Activated naive CD8-positive, alpha-beta T cell (primary cell): ENCODE data around the gene SULT4A1.
A peak's percentile ranks its signal among the peaks of the same experiment; 100 is the strongest.
"Not testable (repeated sequence)": the region's sequence is repeated elsewhere in the genome, so short reads cannot be mapped to it uniquely, and the experiment has no call there.

Source experiments
- H3K27ac Mint-ChIP-seq: one replicate; pipeline ENCODE4 v1.8.0; 2021; ENCODE audit warnings: mixed read lengths
- H3K27me3 Mint-ChIP-seq: one replicate; pipeline ENCODE4 v1.8.0; 2021; ENCODE audit warnings: mixed read lengths
- H3K36me3 Mint-ChIP-seq: one replicate; pipeline ENCODE4 v1.8.0; 2021; ENCODE audit warnings: mixed read lengths
- H3K4me1 Mint-ChIP-seq: one replicate; pipeline ENCODE4 v1.8.0; 2021; ENCODE audit warnings: low read depth, mixed read lengths
- H3K4me3 Mint-ChIP-seq: one replicate; pipeline ENCODE4 v1.8.0; 2021; ENCODE audit warnings: mild to moderate bottlenecking, mixed read lengths
- H3K9me3 Mint-ChIP-seq: one replicate; pipeline ENCODE4 v1.8.0; 2021; ENCODE audit warnings: low read depth, mixed read lengths

SULT4A1 gene

DNA sequence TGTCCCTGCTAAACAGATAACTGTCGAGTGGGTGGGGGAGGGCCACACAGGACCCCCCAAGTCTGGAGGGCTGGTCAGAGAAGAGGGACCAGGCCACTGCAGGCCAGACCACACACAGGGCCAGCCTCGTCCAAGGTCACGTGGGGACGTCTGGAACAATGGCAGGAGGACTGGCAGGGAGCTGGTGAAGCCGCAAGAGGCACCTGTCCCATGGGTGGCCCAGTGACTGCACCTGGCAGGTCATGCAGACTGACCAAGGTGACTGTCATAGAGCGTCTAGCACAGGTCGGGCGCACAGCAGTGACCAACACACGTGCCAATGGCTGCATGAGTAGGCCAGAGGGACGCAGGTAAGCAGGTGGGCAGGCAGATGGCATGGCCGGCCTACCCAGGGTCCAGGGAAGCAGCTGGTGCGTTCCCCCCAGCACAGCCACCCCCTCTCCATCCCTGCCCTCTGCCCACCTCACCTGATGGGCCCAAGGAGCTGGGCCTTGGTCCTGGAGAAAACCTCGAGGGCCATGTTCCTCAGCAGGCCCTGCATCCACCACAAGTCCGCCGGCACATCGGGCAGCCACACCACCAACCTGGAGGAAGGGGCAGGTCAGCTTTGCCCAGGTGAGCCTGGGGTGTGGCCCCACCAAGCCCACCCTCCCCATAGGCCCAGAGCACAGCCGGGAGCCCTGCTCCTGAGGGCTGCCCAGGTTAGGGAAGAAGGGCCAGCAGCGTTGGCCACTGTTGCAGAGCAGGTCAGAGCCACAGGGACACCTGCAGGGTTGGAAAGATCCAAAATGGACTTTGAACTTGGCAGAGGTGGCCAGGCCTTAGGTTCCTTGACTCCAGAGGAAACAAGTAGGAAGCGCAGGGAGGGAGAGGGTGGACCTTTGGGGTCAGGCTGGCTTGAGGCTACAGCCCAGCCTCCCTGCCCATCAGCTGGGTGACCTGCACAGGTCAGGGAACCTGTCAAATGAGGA, 19.1 kb upstream of the SULT4A1 start:
- H3K9me3 Mint-ChIP-seq, result no peaks in the 10 kb centered on the region
- no peaks in the 10 kb centered on the region for H3K4me1 Mint-ChIP-seq
- H3K4me3 Mint-ChIP-seq, result no peak overlapping the region
- H3K27me3 Mint-ChIP-seq, result peaks cover 16% of the 10 kb centered on the region
- no peak overlapping the region for H3K27ac Mint-ChIP-seq
- no peaks in the 10 kb centered on the region for H3K36me3 Mint-ChIP-seq

DNA sequence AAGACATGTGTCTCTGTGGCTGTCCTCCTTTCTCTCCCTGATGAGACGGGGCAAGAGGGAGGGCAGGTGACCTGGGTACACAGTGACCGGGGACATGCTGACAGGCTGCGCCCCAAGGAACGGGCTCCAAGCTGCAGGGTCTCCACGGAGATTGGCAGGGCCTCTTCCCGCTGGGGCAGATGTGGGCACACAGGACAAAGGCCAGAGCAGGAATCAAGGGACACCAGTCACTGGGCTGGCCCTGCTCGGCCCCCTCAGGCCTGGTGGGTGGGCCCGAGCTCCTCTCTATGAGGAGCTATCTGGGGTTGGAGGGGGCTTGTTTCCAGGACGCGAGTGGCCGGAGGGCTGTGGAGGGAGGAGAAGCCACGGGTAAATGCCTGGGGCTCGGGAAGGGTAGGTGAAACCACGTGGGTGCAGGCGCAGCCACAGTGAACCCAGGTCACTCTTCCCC, 18.3 kb upstream of the SULT4A1 start:
- Mint-ChIP-seq H3K9me3 (no peaks in the 10 kb centered on the region), H3K36me3 (no peaks in the 10 kb centered on the region), H3K4me1 (no peaks in the 10 kb centered on the region), H3K27ac (no peak overlapping the region), H3K27me3 (peaks cover 19% of the 10 kb centered on the region), H3K4me3 (no peak overlapping the region)

DNA sequence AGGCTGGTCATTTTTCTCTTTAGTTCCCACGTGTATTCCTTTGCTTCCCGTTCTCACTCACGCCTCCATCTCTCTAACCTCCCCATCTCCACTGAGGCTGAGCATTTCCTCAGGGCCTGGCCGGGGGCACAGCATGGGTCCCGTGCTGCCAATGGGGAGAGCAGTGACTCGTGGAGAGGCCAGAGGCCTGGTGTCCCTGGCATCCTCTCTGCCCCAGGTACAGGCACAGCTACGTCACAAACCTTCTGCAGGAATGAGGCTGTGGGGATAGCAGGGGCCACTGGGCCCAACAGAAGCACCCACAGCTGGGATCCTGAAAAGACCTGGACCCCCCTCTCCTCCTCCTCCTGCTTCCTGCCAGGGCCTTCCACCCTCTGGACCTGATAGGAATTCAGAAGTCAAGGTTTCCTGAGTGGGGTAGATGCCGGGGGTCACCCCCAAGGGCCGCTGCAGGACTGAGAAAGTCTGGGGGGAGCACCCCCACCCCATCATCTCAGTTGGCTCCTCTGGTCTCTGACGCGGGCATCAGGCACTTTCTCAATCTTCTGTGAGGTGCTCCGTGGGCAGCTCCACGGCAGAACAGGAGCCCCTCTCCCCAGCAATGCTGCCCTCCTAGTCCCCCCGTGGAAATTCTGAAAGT, 17.7 kb upstream of the SULT4A1 start:
- Mint-ChIP-seq H3K9me3 (no peaks in the 10 kb centered on the region), H3K4me3 (no peak overlapping the region), H3K27ac (no peak overlapping the region), H3K27me3 (peaks cover 18% of the 10 kb centered on the region), H3K36me3 (no peaks in the 10 kb centered on the region), H3K4me1 (no peaks in the 10 kb centered on the region)

DNA sequence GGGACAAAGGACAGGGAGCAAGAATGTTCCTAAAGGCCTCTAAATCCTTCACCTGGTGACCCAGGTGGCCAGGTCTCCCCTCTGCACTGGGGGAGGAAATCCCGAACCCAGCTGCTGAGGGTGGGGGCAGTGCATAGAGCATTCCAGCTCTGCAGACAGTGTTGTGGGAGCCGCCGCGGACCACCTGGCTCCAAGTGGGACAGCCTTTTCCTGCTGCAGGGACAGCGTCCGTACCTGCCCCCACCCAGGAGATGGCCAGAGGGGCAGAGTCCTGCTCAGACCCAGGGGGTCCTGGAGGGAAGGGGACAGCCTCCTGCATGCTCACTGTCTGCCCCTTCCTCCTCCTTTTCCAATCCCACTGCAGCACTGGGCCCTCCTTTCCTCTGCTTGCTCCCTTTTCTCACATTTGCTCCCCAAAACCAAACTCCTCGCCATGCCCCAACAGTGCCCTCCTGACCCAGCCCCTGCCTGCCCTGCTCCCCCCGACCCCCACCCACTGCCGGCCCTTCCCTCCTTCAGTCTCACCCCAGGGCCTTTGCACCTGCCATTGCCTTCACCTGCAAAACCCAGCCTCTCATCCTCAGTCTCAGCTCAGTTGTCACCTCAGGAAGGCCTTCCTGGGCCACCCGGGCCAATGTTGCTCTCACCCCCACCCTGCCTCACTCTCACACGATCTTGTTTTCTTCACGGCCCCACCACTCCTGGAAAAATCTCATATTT, 16.7 kb upstream of the SULT4A1 start:
- peaks cover 24% of the 10 kb centered on the region for H3K27me3 Mint-ChIP-seq
- no peaks in the 10 kb centered on the region for H3K36me3 Mint-ChIP-seq
- H3K27ac Mint-ChIP-seq, result no peak overlapping the region
- no peaks in the 10 kb centered on the region for H3K4me1 Mint-ChIP-seq
- H3K4me3 Mint-ChIP-seq, result no peak overlapping the region
- H3K9me3 Mint-ChIP-seq, result no peaks in the 10 kb centered on the region

DNA sequence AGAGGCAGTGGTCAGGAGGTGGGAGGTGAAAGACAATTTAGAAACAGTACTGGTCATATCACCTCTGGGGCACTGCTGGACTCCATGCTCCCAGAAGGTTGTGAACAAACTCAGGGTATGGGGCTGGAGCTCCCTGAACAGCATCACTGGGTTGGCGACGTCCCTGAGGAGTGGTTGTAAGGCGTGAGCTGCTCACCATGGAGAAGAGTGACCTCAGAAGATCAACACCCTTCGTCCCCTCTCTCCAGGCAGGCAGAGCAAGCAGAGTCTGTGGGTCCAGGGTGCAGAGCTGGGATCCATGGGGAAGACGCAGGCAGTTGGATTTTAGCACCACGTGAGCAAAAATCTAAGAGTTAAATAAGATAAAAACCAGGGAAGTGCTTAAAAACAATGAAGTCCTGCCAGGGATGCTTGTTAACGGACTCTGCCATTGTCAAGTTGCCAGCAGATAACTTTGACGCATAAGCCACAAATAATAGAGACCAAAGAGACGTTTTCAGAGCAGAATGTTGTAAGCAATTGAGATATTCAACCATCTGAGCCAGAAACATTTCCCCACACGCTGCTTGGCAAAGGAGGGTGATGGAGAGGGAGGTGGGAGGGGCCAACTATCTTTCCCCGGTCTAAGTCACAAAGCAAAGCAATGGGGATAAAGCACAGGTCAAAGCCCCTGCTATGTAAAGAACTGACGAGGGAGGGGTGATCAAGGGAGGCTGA, 15.9 kb upstream of the SULT4A1 start:
- Mint-ChIP-seq H3K27me3 (peaks cover 27% of the 10 kb centered on the region), H3K4me1 (no peaks in the 10 kb centered on the region), H3K9me3 (no peaks in the 10 kb centered on the region), H3K36me3 (no peaks in the 10 kb centered on the region), H3K4me3 (no peak overlapping the region), H3K27ac (no peak overlapping the region)

DNA sequence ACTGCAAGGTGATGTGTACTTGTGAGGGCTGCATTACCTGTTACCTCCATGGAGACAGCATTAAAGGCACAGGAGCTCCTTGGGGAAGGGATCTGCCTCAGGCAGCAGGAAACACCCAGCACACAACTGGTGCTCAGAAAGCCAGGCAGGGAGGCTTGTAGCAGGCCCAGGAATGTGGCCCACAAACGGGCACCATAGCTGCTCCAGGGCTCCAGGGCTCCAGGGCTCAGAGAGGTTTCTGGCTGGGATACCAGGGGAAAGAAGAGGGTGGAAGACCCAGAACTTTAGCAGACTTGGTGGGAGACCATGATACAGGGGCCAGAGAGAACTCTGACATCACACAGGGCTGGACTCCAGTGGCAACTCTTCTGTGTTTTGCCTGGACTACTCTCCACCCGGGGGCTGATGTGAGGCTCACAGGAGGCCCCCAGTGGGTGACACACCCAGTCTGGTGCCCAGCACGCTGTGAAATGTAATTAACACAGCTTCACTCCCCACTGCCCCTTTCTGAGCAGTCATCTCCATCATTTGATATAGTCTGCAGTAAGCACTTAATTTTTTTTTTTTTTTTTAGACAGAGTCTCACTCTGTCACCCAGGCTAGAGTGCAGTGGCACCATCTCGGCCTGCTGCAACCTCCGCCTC, 14.7 kb upstream of the SULT4A1 start:
- Mint-ChIP-seq H3K27ac (no peak overlapping the region), H3K4me1 (no peaks in the 10 kb centered on the region), H3K9me3 (no peaks in the 10 kb centered on the region), H3K27me3 (peaks cover 23% of the 10 kb centered on the region), H3K4me3 (no peak overlapping the region), H3K36me3 (no peaks in the 10 kb centered on the region)

DNA sequence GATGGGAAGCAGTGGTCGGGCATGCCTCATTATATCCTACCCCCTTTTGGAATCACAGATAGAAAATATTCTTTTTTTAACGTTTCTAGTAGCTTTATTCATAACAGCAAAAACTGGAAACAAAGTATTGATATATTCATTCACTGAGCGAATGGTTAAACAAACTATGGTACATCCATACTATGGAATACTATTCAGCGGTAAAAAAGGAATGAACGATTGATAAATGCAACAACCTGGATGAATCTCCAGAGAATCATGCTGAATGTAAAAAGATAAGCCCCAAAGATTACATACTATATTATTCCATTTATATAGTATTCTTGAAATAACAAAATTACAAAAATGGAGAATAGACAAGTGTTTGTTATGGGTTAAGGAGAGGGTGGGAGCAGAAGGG, 7.5 kb upstream of the SULT4A1 start:
- H3K36me3 Mint-ChIP-seq, result no peaks in the 10 kb centered on the region
- no peak overlapping the region for H3K4me3 Mint-ChIP-seq
- H3K9me3 Mint-ChIP-seq, result peaks cover 9% of the 10 kb centered on the region
- peaks cover 23% of the 10 kb centered on the region for H3K27me3 Mint-ChIP-seq
- H3K27ac Mint-ChIP-seq, result no peak overlapping the region
- H3K4me1 Mint-ChIP-seq, result no peaks in the 10 kb centered on the region

DNA sequence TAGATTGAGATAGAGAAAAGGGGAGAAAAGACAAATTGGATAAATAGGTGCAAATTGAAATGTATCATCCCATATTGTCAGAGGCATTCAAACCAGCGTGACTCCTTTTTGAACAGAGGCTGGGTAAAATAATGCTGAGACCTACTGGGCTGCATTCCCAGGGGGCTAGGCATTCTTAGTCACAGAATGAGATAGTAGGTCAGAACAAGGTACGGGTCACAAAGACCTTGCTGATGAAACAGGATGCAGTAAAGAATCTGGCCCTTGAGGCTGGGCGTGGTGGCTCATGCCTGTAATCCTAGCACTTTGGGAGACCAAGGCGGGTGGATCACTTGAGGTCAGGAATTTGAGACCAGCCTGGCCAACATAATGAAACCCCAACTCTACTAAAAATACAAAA, 6.7 kb upstream of the SULT4A1 start:
- not testable (repeated sequence) for H3K4me1 Mint-ChIP-seq, H3K27ac Mint-ChIP-seq, H3K4me3 Mint-ChIP-seq, H3K9me3 Mint-ChIP-seq, H3K36me3 Mint-ChIP-seq
- H3K27me3 Mint-ChIP-seq, result peaks cover 26% of the 10 kb centered on the region

DNA sequence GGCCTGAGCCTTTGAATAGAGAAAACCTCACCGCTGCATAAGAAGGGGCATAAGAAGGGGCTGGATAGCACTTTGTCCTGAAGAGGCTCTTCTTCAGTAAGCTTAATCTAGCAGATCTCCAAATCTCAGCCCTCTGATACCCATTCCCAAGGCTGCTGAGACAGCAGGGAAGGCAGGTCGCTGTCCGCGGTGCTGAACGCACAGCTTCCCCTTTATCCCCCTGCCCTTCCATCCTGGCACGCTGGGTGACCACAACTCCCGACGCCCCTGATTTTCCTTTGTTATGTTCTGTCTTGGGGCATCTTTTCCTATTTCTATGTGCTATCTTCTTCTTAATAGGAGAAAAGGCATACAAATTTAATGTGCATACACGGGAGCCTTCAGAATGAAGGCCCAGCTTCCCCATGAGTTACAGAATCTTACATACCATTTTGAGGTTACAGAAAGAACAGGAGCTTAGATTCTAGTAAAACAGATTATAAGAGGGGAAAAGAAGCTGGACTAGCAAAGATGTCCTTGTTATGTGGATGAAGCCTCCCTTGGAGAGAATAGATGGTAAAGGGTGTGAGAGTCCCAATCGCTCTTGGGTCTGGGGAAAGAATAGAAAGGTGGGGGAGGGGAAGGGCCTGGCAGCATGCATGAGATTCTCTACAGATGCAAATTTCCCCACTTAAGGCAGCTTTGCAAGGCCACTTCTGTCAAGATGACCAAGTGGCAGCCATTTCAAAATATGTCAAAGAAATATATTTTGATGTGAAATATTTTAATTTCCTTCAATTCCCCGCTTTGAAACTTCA, 5.7 kb upstream of the SULT4A1 start:
- Mint-ChIP-seq H3K27me3 (peaks cover 30% of the 10 kb centered on the region), H3K4me3 (no peak overlapping the region), H3K36me3 (no peaks in the 10 kb centered on the region), H3K27ac (no peak overlapping the region), H3K9me3 (peaks cover 9% of the 10 kb centered on the region), H3K4me1 (no peaks in the 10 kb centered on the region)

DNA sequence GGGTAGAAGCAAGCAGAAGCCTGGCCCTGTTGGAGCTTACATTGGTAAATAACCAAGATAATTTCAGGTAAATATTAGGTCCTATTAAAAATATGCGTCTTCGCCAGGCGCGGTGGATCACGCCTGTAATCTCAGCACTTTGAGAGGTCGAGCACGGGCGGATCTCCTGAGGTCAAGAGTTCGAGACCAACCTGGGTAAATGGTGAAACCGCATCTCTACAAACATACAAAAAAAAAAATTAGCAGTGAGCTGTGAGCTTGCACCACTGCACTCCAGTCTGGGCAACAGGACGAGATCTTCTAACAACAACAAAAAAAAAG, 529 bp upstream of the SULT4A1 start:
- H3K4me3 Mint-ChIP-seq, result peak overlapping the region; percentile 71
- no peaks in the 10 kb centered on the region for H3K9me3 Mint-ChIP-seq
- H3K36me3 Mint-ChIP-seq, result no peaks in the 10 kb centered on the region
- H3K27ac Mint-ChIP-seq, result no peak overlapping the region
- peaks cover 4% of the 10 kb centered on the region for H3K4me1 Mint-ChIP-seq
- peaks cover 48% of the 10 kb centered on the region for H3K27me3 Mint-ChIP-seq

DNA sequence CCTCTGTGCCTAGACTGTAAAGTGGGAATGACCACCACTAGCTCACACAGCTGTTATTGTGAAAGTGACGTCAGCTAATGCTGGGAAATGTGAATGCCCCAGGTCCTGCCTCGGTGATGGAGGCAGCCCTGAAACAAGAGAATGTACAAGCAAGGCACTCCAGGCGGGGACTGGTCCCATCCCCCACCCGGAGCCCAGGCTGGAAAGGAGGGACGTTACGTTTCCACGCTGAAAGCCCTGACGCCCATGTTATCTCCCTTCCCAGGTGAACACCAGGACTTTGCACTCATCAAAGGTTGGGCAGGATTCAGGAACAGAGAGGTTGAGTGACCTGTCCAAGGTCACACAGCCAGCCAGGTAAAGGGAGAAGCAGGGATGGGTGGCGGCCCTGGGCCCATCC, 784 bp downstream of the SULT4A1 start:
- Mint-ChIP-seq H3K27me3 (peaks cover 46% of the 10 kb centered on the region), H3K36me3 (no peaks in the 10 kb centered on the region), H3K4me1 (peaks cover 4% of the 10 kb centered on the region), H3K27ac (peak overlapping the region; percentile 8), H3K9me3 (no peaks in the 10 kb centered on the region), H3K4me3 (peak overlapping the region; percentile 51)

DNA sequence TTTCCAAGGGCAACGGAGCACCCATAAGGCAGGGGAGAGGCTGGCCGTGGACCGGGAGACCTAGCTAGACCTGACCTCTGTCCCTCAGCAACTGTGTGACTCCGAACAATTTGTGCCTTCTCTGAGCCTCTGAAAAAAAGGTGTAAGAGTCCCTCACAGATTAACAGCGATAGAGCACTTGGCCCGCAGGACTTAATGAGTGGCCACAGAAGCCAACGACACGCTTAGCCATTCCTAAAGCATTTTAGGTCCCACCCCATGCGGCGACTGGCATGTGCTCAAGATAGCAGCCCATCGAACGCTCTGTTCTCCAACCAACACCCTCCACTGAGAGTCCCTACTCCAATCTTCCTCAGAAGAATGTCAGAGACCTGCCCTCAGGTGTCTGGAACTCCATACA, 1.5 kb downstream of the SULT4A1 start:
- peaks cover 43% of the 10 kb centered on the region for H3K27me3 Mint-ChIP-seq
- H3K9me3 Mint-ChIP-seq, result no peaks in the 10 kb centered on the region
- no peaks in the 10 kb centered on the region for H3K36me3 Mint-ChIP-seq
- H3K4me3 Mint-ChIP-seq, result peak overlapping the region; percentile 25
- H3K4me1 Mint-ChIP-seq, result peaks cover 4% of the 10 kb centered on the region
- no peak overlapping the region for H3K27ac Mint-ChIP-seq

DNA sequence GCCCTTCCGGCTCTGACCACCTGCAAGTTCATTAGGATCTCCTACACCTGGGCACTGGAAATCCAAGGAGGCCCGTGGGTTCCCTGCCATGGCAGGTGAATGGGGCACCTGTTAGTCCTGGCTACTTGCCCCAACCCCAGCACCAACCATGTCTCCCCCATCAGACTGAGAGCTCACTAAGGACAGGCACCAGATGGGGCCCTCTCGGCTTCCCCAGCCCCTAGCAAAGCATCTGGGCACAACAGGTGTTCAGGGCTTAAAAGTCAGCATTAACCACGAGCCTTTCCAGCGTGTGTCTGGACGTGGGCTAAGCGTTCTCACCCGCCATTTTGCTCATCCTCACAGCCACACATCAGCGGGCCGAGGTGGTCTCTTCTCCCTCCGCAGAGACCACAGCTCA, 2.2 kb downstream of the SULT4A1 start:
- no peaks in the 10 kb centered on the region for H3K9me3 Mint-ChIP-seq
- H3K27me3 Mint-ChIP-seq, result peaks cover 42% of the 10 kb centered on the region
- H3K4me1 Mint-ChIP-seq, result peaks cover 4% of the 10 kb centered on the region
- no peak overlapping the region for H3K4me3 Mint-ChIP-seq
- H3K27ac Mint-ChIP-seq, result no peak overlapping the region
- no peaks in the 10 kb centered on the region for H3K36me3 Mint-ChIP-seq

DNA sequence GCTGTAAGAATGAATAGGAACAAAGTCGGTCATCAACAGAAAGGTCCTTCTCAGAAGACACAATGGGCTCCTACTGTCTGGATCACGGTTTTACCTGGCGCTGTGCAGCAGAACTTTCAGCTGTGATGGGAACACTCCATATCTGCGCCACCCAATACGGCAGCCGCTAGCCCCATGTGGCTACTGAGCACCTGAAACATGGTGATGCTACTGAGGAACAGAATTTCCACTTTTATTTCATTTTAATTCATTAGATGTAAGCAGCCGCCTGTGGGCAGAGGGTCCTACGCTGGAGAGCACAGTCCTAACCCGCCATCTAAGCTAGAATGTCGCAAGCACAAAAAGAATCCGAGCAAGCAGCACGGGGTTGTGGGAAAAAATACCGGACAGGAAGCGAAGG, 2.7 kb downstream of the SULT4A1 start:
- Mint-ChIP-seq H3K4me3 (no peak overlapping the region), H3K9me3 (no peaks in the 10 kb centered on the region), H3K36me3 (no peaks in the 10 kb centered on the region), H3K27me3 (peaks cover 37% of the 10 kb centered on the region), H3K4me1 (peaks cover 4% of the 10 kb centered on the region), H3K27ac (no peak overlapping the region)
